ENCODE data around the gene NFATC3.

Gene NFATC3

DNA sequence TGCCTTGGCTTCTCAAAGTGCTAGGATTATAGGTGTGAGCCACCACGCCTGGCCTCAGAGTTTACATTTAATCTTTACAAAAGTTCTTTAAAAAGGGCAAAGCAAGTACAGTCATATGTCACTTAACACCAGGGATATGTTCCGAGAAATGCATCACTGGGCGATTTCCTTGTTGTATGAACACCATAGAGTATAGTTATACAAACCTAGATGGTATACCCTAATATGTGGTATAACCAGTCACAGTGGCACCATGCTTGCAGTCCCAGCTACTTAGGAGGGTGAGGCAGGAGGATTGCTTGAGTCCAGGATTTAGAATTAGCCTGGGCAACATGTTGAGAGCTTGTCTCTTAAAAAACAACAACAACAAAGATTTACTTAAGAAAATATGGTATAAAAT, 51.3 kb downstream of the NFATC3 start:
- H3K9ac ChIP-seq (ENCODE audit: low read length): no peak overlapping the region
- H3K4me3 ChIP-seq (ENCODE audit: low read depth, low read length, poor library complexity, severe bottlenecking): no peak overlapping the region
- H3K4me1 ChIP-seq (ENCODE audit: insufficient read depth, low read length, severe bottlenecking): no peaks in the 10 kb centered on the region
- no peak overlapping the region for H3K27ac ChIP-seq (ENCODE audit: low read depth, low read length, poor library complexity, severe bottlenecking)
- H3K36me3 ChIP-seq (ENCODE audit: insufficient read depth, low read length): peaks cover 13% of the 10 kb centered on the region; the same call in 1 of the 2 replicates
- H3K79me2 ChIP-seq (ENCODE audit: insufficient read depth, low read length): peaks cover 5% of the 10 kb centered on the region; the same call in 1 of the 2 replicates
- TF ChIP-seq, protein P1, sequence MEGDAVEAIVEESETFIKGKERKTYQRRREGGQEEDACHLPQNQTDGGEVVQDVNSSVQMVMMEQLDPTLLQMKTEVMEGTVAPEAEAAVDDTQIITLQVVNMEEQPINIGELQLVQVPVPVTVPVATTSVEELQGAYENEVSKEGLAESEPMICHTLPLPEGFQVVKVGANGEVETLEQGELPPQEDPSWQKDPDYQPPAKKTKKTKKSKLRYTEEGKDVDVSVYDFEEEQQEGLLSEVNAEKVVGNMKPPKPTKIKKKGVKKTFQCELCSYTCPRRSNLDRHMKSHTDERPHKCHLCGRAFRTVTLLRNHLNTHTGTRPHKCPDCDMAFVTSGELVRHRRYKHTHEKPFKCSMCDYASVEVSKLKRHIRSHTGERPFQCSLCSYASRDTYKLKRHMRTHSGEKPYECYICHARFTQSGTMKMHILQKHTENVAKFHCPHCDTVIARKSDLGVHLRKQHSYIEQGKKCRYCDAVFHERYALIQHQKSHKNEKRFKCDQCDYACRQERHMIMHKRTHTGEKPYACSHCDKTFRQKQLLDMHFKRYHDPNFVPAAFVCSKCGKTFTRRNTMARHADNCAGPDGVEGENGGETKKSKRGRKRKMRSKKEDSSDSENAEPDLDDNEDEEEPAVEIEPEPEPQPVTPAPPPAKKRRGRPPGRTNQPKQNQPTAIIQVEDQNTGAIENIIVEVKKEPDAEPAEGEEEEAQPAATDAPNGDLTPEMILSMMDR (IDR thresholded peaks at IDR 0.05; ENCODE audit: low read length): no peak
- no peak for TF ChIP-seq EZH2 (IDR thresholded peaks at IDR 0.05; ENCODE audit: borderline replicate concordance, low read length)
- H3K9me2 ChIP-seq (ENCODE audit: low read depth, low read length): no peaks in the 10 kb centered on the region
- no peaks in the 10 kb centered on the region for H4K20me1 ChIP-seq (ENCODE audit: insufficient read depth, low read length)
- H3K4me2 ChIP-seq (ENCODE audit: low read length): no peak overlapping the region
- H3K27me3 ChIP-seq (ENCODE audit: insufficient read depth, low read length): no peaks in the 10 kb centered on the region
- no peaks in the 10 kb centered on the region for H3F3A ChIP-seq (ENCODE audit: insufficient read depth, low read length)
- no peak overlapping the region for H2AFZ ChIP-seq (ENCODE audit: low read length)
- H3K9me3 ChIP-seq (ENCODE audit: low read length): no peaks in the 10 kb centered on the region

DNA sequence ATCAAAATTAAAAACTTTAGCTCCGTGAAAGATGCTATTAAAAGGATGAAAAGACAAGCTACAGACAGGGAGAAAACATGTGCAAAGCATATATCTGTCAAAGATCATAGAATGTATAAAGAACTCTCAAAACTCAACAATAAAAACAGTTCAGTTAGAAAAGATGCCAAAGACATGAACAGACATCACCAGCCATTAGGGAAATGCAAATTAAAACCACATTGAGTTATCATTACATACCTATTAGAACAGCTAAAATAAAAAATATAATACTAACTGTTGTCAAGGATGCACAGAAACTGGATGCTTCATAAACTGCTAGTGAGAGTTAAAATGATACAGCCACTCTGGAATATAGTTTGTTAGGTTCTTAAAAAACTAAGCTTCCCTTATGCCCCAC, 58.8 kb downstream of the NFATC3 start:
- Histone ChIP-seq H2AFZ (ENCODE audit: low read length) (no peak overlapping the region), H3K27me3 (ENCODE audit: insufficient read depth, low read length) (no peaks in the 10 kb centered on the region), H3K9me2 (ENCODE audit: low read depth, low read length) (no peaks in the 10 kb centered on the region), H3K4me3 (ENCODE audit: low read depth, low read length, poor library complexity, severe bottlenecking) (no peak overlapping the region), H3K4me1 (ENCODE audit: insufficient read depth, low read length, severe bottlenecking) (no peaks in the 10 kb centered on the region), H3K9me3 (ENCODE audit: low read length) (no peaks in the 10 kb centered on the region), H3K27ac (ENCODE audit: low read depth, low read length, poor library complexity, severe bottlenecking) (no peak overlapping the region), H3K4me2 (ENCODE audit: low read length) (no peak overlapping the region), H3K79me2 (ENCODE audit: insufficient read depth, low read length) (0 out of 2 replicates have a peak, but pooled peaks cover 5% of the 10 kb centered on the region), H3K9ac (ENCODE audit: low read length) (no peak overlapping the region), H3F3A (ENCODE audit: insufficient read depth, low read length) (no peaks in the 10 kb centered on the region), H3K36me3 (ENCODE audit: insufficient read depth, low read length) (no peaks in the 10 kb centered on the region), H4K20me1 (ENCODE audit: insufficient read depth, low read length) (no peaks in the 10 kb centered on the region)
- TF ChIP-seq EZH2 (IDR thresholded peaks at IDR 0.05; ENCODE audit: borderline replicate concordance, low read length): no peak
- TF ChIP-seq, protein P1 (IDR thresholded peaks at IDR 0.05; ENCODE audit: low read length): no peak

DNA sequence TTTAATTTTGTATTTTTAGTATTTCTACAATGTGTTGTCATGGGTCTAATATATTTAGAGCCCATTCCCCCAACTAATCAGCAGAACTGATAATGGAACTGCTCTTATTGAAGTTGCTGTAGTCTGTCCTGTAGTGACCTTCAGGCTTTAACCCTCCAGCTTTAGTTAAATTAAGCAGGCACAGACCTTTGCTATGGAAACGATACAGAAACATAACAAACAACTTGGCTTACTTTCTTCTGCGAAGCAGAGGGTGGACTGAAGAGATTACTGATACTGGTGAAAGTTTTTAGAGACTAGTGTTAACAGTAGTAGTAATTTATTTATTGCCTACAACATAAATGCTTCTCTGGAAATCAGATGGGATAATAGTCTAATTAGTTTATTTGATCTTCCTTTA, 61.4 kb downstream of the NFATC3 start:
- Histone ChIP-seq H3K36me3 (ENCODE audit: insufficient read depth, low read length) (no peaks in the 10 kb centered on the region), H3K27ac (ENCODE audit: low read depth, low read length, poor library complexity, severe bottlenecking) (no peak overlapping the region), H3K79me2 (ENCODE audit: insufficient read depth, low read length) (no peaks in the 10 kb centered on the region), H3K9ac (ENCODE audit: low read length) (no peak overlapping the region), H3F3A (ENCODE audit: insufficient read depth, low read length) (no peaks in the 10 kb centered on the region), H2AFZ (ENCODE audit: low read length) (no peak overlapping the region), H3K4me3 (ENCODE audit: low read depth, low read length, poor library complexity, severe bottlenecking) (no peak overlapping the region), H3K4me2 (ENCODE audit: low read length) (no peak overlapping the region), H3K27me3 (ENCODE audit: insufficient read depth, low read length) (no peaks in the 10 kb centered on the region), H4K20me1 (ENCODE audit: insufficient read depth, low read length) (no peaks in the 10 kb centered on the region), H3K9me2 (ENCODE audit: low read depth, low read length) (no peaks in the 10 kb centered on the region), H3K9me3 (ENCODE audit: low read length) (no peaks in the 10 kb centered on the region), H3K4me1 (ENCODE audit: insufficient read depth, low read length, severe bottlenecking) (no peaks in the 10 kb centered on the region)
- TF ChIP-seq, protein P1 (IDR thresholded peaks at IDR 0.05; ENCODE audit: low read length): no peak
- no peak for TF ChIP-seq EZH2 (IDR thresholded peaks at IDR 0.05; ENCODE audit: borderline replicate concordance, low read length)
